22Rv1 (cell line): ENCODE data around the gene GXYLT2.

Source experiments
- H3K27ac ChIP-seq: fragments of 450-650 bp; 2 replicates; pipeline ENCODE4 v1.5.1; 2017
- CTCF ChIP-seq: fragments of 450-650 bp; IDR thresholded peaks from 2 replicates; pipeline ENCODE4 v1.5.1; 2017; ENCODE audit warnings: mild to moderate bottlenecking
- ZFX ChIP-seq: fragments of 450-650 bp; IDR thresholded peaks from 2 replicates; pipeline ENCODE4 v1.6.1; 2017; ENCODE audit warnings: antibody characterized with exemption, borderline replicate concordance

GXYLT2 gene

DNA sequence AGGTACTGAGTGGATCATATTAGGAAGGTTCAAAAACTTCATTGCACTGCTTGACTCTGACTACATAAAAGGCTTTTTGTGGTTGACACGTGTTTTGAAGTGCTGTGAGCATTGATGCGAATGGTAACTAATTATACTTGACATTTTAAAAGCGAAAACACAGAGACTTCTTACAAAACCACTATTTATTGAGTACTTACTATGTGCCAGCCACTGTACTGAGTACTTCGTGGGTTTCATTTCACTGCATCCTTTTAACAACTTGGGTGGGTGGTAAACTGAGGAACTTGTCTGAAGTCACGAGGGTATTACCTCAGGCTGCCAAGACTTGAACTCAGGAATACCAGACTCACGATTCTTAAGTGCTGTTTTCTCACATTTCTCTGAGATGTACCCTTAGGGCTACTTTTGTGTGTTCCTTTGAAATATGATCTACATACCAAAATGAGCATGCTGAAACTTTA lies 63.4 kb downstream of the GXYLT2 start:
- no peak overlapping the region for H3K27ac ChIP-seq
- TF ChIP-seq CTCF: no peak
- TF ChIP-seq ZFX: no peak

- no peak for TF ChIP-seq CTCF
Measured at GRCh38 chr3:72953325-72953956, 65.6 kb downstream of the GXYLT2 start.

DNA sequence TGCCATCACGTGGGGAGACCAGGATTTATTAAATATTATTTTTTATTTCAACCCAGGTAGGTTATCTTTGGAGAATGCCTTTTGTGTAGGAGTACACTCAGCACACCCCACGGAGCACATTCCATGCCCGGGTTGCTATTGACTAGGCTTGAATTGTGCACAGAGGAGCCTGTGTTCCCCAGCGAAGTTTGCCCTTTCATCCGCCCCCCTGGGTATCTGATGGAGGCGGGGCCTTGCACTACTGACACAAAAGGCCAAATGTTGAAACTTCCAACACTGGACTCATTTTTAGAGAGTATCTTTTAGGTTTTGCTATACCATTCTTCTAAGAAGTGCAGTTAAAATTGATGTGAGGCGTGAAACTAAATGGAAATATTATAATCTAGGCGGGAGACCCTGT lies 69.5 kb downstream of the GXYLT2 start:
- H3K27ac ChIP-seq: no peak overlapping the region
- no peak for TF ChIP-seq CTCF
- TF ChIP-seq ZFX: no peak

More at GRCh38 chr3:72953325-72953956, 65.6 kb downstream of the GXYLT2 start:
- no peak overlapping the region for H3K27ac ChIP-seq

- no peak overlapping the region for H3K27ac ChIP-seq
- TF ChIP-seq CTCF: no peak
- TF ChIP-seq ZFX: no peak
Measured at GRCh38 chr3:72959336-72959735, 71.5 kb downstream of the GXYLT2 start.

DNA sequence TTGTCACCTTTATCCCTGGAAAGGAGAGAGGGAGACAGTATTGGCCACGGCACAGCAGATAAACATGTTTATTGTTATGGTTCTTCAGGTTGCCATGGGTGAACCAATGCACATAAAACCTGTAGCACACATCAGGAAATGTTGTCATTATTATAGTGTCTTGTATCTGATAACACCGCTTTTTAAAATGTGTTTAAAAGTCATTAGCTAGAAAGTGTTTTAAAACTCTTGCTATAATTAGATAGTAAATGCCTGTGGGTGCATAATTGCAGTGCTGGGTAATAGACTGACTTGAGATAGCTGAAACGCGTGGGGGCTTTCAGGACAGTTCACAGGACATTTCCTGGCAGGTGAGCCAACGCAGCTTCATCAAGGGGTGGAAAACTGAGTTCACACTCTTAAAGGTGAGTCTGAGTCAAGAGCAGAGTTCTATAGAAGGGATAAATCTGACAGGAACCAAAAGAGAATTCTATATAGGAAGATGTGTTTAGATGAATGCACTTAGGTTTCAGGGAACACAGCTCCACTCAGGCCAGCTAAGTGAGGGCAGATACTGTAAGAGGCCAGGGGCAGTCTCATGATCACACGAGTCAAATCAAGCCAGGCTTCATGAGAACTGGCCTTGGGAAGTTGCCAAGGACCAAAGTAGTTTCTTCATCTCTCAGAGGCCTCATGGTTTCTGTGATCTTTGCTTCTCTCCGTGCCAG lies 73.1 kb downstream of the GXYLT2 start:
- TF ChIP-seq CTCF (no peak), ZFX (no peak)
- H3K27ac ChIP-seq: no peak overlapping the region

GRCh38 chr3:72961752-72962151 lies 73.9 kb downstream of the GXYLT2 start:
- H3K27ac ChIP-seq: no peak overlapping the region
- TF ChIP-seq CTCF (no peak), ZFX (no peak)

DNA sequence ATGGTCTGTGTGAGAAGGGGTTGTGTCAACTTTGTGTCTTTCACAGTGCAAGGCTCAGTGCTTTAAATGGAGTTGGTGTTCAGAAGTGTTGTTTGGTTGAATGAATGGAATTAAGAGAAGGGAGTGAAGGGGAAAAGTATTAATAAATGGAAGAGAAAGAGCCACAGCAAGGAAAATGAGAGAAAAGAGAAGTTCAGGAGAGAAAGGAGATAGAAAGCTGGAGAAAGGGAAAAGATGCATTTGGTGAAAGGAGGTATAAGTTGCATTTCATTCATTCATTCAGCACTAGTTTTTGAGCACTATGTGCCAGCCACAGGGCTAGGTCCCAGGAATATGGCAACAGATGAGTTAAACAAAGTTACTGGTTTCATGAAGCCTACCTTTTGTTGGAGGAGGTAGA lies 74.5 kb downstream of the GXYLT2 start:
- no peak overlapping the region for H3K27ac ChIP-seq
- no peak for TF ChIP-seq ZFX
- TF ChIP-seq CTCF: no peak
